ENCODE measurements around the gene TMA7.

The TMA7 gene

DNA sequence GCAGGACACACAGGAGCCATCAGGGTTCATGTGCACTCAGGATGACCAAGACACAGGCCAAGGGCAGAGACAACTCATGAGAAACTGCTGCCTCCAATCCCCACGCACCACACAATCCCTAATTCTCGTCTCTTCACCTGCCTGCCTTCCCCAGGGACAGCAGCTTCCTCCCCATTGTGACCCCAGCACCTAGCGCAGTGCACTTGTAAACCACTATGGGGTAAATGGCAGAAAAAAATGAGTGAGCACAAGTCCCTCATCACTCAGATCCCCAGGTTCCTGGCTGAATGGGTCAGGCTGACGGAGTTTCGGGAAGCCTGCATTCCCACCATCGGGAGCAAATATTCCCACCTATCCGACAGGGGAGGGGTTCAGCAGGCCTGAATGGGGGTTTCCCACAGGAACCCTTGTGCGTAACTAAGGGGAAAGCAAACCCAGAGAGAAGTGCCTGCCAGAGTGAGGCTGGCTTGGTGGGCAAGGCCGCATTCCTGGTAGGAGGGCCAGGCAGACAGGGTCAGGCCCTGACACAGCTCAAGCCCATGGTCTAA is 28.9 kb upstream of the TMA7 start:
- peaks cover 90% of the 10 kb centered on the region for H3K36me3 ChIP-seq (ENCODE audit: control insufficient read depth, insufficient read depth, low read length, severe bottlenecking)

GRCh38 chr3:48411606-48412374 is 28.3 kb upstream of the TMA7 start:
- no peaks in the 10 kb centered on the region for H3K4me1 ChIP-seq (ENCODE audit: control insufficient read depth, insufficient read depth, low read length)
- no peaks in the 10 kb centered on the region for H3K9me3 ChIP-seq (ENCODE audit: control insufficient read depth, low read length)
- H3K36me3 ChIP-seq (ENCODE audit: control insufficient read depth, insufficient read depth, low read length, severe bottlenecking): peaks cover 88% of the 10 kb centered on the region
- H3K9ac ChIP-seq (ENCODE audit: low read length): no peak overlapping the region
- H3K4me3 ChIP-seq (ENCODE audit: low read length): no peak overlapping the region
- no peak for DNase-seq (ENCODE audit: low read depth)
- no peaks in the 10 kb centered on the region for H3K27me3 ChIP-seq (replicated peaks; ENCODE audit: control insufficient read depth, insufficient read depth, low read length)

More for the DNA sequence above, 28.9 kb upstream of the TMA7 start:
- no peaks in the 10 kb centered on the region for H3K4me1 ChIP-seq (ENCODE audit: control insufficient read depth, insufficient read depth, low read length)
- no peak overlapping the region for H3K4me3 ChIP-seq (ENCODE audit: low read length)
- H3K9ac ChIP-seq (ENCODE audit: low read length): no peak overlapping the region
- no peaks in the 10 kb centered on the region for H3K9me3 ChIP-seq (ENCODE audit: control insufficient read depth, low read length)
- no peaks in the 10 kb centered on the region for H3K27me3 ChIP-seq (replicated peaks; ENCODE audit: control insufficient read depth, insufficient read depth, low read length)
- DNase-seq (ENCODE audit: low read depth): no peak

GRCh38 chr3:48412375-48413001 is 27.6 kb upstream of the TMA7 start:
- DNase-seq (ENCODE audit: low read depth): no peak
- Histone ChIP-seq H3K36me3 (ENCODE audit: control insufficient read depth, insufficient read depth, low read length, severe bottlenecking) (peaks cover 90% of the 10 kb centered on the region), H3K9me3 (ENCODE audit: control insufficient read depth, low read length) (no peaks in the 10 kb centered on the region), H3K4me3 (ENCODE audit: low read length) (no peak overlapping the region), H3K27me3 (replicated peaks; ENCODE audit: control insufficient read depth, insufficient read depth, low read length) (no peaks in the 10 kb centered on the region), H3K4me1 (ENCODE audit: control insufficient read depth, insufficient read depth, low read length) (no peaks in the 10 kb centered on the region), H3K9ac (ENCODE audit: low read length) (no peak overlapping the region)

- no peaks in the 10 kb centered on the region for H3K27me3 ChIP-seq (replicated peaks; ENCODE audit: control insufficient read depth, insufficient read depth, low read length)
- H3K4me1 ChIP-seq (ENCODE audit: control insufficient read depth, insufficient read depth, low read length): no peaks in the 10 kb centered on the region
- DNase-seq (ENCODE audit: low read depth): no peak
Measured at GRCh38 chr3:48413086-48413485, 27.0 kb upstream of the TMA7 start.

DNA sequence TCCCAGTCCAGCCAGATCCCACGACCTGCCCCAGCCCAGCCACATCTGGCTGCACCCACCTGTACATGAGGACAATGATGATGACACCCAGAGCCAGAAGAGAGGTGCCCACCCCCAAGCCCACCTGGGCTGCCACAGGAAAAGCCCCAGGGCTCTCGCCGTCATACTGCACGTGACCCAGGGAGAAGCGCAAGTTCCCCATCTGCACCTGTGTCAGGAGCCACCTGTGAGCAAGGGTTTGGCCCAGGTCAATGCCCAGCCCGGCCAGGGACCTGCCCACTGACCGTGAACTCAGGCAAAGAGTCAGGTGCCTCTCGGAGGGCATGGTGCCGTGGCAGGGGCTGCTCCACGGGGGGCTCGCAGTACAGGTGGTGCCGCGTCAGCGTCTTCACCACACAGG is 26.4 kb upstream of the TMA7 start:
- no peaks in the 10 kb centered on the region for H3K27me3 ChIP-seq (replicated peaks; ENCODE audit: control insufficient read depth, insufficient read depth, low read length)
- H3K9ac ChIP-seq (ENCODE audit: low read length): no peak overlapping the region
- H3K36me3 ChIP-seq (ENCODE audit: control insufficient read depth, insufficient read depth, low read length, severe bottlenecking): peaks cover 96% of the 10 kb centered on the region
- no peaks in the 10 kb centered on the region for H3K9me3 ChIP-seq (ENCODE audit: control insufficient read depth, low read length)
- no peak for DNase-seq (ENCODE audit: low read depth)
- H3K4me3 ChIP-seq (ENCODE audit: low read length): no peak overlapping the region
- no peaks in the 10 kb centered on the region for H3K4me1 ChIP-seq (ENCODE audit: control insufficient read depth, insufficient read depth, low read length)

More at GRCh38 chr3:48413086-48413485, 27.0 kb upstream of the TMA7 start:
- no peak overlapping the region for H3K9ac ChIP-seq (ENCODE audit: low read length)
- H3K4me3 ChIP-seq (ENCODE audit: low read length): no peak overlapping the region
- no peaks in the 10 kb centered on the region for H3K9me3 ChIP-seq (ENCODE audit: control insufficient read depth, low read length)
- peaks cover 96% of the 10 kb centered on the region for H3K36me3 ChIP-seq (ENCODE audit: control insufficient read depth, insufficient read depth, low read length, severe bottlenecking)

- Histone ChIP-seq H3K27me3 (replicated peaks; ENCODE audit: control insufficient read depth, insufficient read depth, low read length) (no peaks in the 10 kb centered on the region), H3K4me3 (ENCODE audit: low read length) (no peak overlapping the region), H3K9me3 (ENCODE audit: control insufficient read depth, low read length) (no peaks in the 10 kb centered on the region), H3K4me1 (ENCODE audit: control insufficient read depth, insufficient read depth, low read length) (no peaks in the 10 kb centered on the region), H3K36me3 (ENCODE audit: control insufficient read depth, insufficient read depth, low read length, severe bottlenecking) (peaks cover 94% of the 10 kb centered on the region), H3K9ac (ENCODE audit: low read length) (no peak overlapping the region)
- DNase-seq (ENCODE audit: low read depth): no peak
Measured at GRCh38 chr3:48414376-48415250, 25.4 kb upstream of the TMA7 start.

- Histone ChIP-seq H3K4me3 (ENCODE audit: low read length) (no peak overlapping the region), H3K4me1 (ENCODE audit: control insufficient read depth, insufficient read depth, low read length) (no peaks in the 10 kb centered on the region), H3K27me3 (replicated peaks; ENCODE audit: control insufficient read depth, insufficient read depth, low read length) (no peaks in the 10 kb centered on the region), H3K9ac (ENCODE audit: low read length) (no peak overlapping the region), H3K36me3 (ENCODE audit: control insufficient read depth, insufficient read depth, low read length, severe bottlenecking) (peaks cover 89% of the 10 kb centered on the region), H3K9me3 (ENCODE audit: control insufficient read depth, low read length) (no peaks in the 10 kb centered on the region)
- DNase-seq (ENCODE audit: low read depth): no peak
Measured at GRCh38 chr3:48415251-48415953, 24.7 kb upstream of the TMA7 start.

- Histone ChIP-seq H3K36me3 (ENCODE audit: control insufficient read depth, insufficient read depth, low read length, severe bottlenecking) (peaks cover 86% of the 10 kb centered on the region), H3K9me3 (ENCODE audit: control insufficient read depth, low read length) (no peaks in the 10 kb centered on the region), H3K4me1 (ENCODE audit: control insufficient read depth, insufficient read depth, low read length) (no peaks in the 10 kb centered on the region), H3K4me3 (ENCODE audit: low read length) (no peak overlapping the region), H3K9ac (ENCODE audit: low read length) (no peak overlapping the region), H3K27me3 (replicated peaks; ENCODE audit: control insufficient read depth, insufficient read depth, low read length) (no peaks in the 10 kb centered on the region)
- no peak for DNase-seq (ENCODE audit: low read depth)
Measured at GRCh38 chr3:48416091-48416505, 24.0 kb upstream of the TMA7 start.

- no peaks in the 10 kb centered on the region for H3K9me3 ChIP-seq (ENCODE audit: control insufficient read depth, low read length)
- DNase-seq (ENCODE audit: low read depth): no peak
- no peak overlapping the region for H3K4me3 ChIP-seq (ENCODE audit: low read length)
- no peaks in the 10 kb centered on the region for H3K4me1 ChIP-seq (ENCODE audit: control insufficient read depth, insufficient read depth, low read length)
- no peak overlapping the region for H3K9ac ChIP-seq (ENCODE audit: low read length)
- peaks cover 81% of the 10 kb centered on the region for H3K36me3 ChIP-seq (ENCODE audit: control insufficient read depth, insufficient read depth, low read length, severe bottlenecking)
- no peaks in the 10 kb centered on the region for H3K27me3 ChIP-seq (replicated peaks; ENCODE audit: control insufficient read depth, insufficient read depth, low read length)
Measured at GRCh38 chr3:48416546-48416945, 23.5 kb upstream of the TMA7 start.

DNA sequence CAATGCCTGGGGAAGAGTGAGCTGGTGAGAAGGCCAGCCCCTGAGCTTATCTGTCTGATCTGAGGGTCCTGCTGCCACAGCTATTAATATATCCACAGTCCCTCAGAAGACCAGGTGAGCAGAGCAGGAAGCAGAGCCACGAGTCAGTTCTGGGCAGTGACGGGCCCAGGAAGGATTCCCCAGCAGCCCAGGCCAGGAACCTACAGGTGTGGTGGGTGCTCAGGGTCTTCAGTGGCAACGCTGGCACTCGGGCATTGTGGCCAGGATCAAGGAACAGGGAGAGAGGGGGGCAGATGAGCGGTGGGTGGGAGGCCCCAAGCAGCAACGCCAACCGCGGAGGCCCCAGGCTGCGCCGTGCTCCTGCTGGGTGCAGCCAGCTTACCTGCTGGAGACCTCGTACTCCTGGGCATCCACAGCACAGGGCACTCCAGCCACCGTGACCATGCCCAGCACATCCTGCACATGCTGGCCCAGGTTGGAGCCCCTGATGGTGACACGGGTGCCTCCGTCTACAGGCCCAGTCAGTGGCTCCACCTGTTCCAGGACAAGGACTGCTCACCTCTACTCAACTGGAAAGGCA is 22.4 kb upstream of the TMA7 start:
- no peak for DNase-seq (ENCODE audit: low read depth)

More for the DNA sequence above, 22.4 kb upstream of the TMA7 start:
- Histone ChIP-seq H3K36me3 (ENCODE audit: control insufficient read depth, insufficient read depth, low read length, severe bottlenecking) (peaks cover 70% of the 10 kb centered on the region), H3K9ac (ENCODE audit: low read length) (no peak overlapping the region), H3K9me3 (ENCODE audit: control insufficient read depth, low read length) (no peaks in the 10 kb centered on the region), H3K27me3 (replicated peaks; ENCODE audit: control insufficient read depth, insufficient read depth, low read length) (no peaks in the 10 kb centered on the region), H3K4me3 (ENCODE audit: low read length) (no peak overlapping the region), H3K4me1 (ENCODE audit: control insufficient read depth, insufficient read depth, low read length) (no peaks in the 10 kb centered on the region)
